IPS-NIHi7 (cell line): ENCODE measurements around the gene EVX1.

Experiments
- DNase-seq: peaks from one replicate; pipeline ENCODE4 v3.0.0; 2012; ENCODE audit warnings: mixed read lengths; ENCODE audit errors: extremely low spot score

EVX1 gene

GRCh38 chr7:27235387-27236311, 7.0 kb upstream of the EVX1 start:
- DNase-seq: peak; percentile 81

DNA sequence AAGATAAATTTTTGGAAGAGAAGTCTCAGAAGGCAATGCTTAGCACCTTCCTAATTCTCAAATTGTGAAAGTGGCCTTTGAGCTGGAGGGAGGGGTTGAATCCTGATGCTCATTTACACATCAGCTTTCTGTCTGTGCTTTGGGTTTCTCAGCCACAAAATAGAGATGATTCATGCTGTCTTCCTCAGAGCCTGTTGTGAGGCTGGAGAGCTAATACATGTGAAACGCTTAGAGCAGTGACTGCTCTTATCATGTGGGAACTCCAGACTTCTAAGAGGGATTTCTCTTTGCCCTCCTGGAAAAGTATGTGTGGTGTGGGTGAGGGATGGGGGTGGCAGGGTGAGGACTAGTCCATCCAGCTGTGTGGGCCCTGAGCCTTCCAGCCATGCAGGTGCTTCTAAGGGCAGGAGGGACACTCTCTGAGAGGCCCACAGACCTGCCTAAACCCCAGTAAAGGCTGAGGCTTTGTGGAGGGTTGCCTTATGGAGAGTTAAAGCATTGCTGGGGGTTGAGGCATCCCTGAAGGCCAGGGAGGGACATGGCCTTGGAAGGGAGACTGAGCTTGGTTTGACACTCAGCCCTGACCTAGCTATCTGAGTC, 4.8 kb upstream of the EVX1 start:
- DNase-seq: no peak

- DNase-seq: no peak
These were observed 3.6 kb upstream of the EVX1 start for GRCh38 chr7:27238979-27239386.

DNA sequence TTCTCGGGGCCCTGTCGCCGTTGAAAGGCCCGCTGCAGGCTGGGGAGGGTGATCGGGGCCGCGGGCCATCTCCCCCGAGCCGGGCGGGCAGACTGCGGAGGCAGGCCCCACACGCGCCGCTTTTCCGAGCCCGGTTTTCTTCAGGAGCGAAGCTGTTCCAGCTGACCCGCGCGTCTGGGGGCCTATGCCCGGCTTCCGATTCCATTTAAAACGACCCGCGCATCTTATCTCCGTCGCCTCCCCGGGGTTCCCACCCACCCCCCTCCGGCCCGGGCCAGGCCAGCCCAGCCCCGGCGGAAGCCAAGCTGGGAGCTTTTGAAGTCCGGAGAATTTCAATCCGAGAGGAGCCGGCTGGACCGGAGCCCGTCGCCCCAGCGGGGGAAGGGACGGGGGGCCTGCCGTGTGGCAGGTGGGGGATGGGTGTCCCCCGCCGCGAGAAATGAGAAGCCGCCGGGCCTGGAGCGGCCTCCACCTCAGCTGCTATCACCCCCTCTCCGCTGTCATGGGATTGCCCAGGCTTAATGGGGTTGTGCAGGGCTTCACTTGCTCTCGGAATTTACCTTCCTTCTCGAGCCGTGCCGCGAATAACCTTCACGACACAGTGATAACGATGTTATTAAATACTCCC, 3.1 kb upstream of the EVX1 start:
- peak; percentile 56 for DNase-seq

- no peak for DNase-seq
These were observed 2.4 kb upstream of the EVX1 start for GRCh38 chr7:27240015-27240731.

GRCh38 chr7:27241189-27242056, 1.2 kb upstream of the EVX1 start:
- no peak for DNase-seq

DNA sequence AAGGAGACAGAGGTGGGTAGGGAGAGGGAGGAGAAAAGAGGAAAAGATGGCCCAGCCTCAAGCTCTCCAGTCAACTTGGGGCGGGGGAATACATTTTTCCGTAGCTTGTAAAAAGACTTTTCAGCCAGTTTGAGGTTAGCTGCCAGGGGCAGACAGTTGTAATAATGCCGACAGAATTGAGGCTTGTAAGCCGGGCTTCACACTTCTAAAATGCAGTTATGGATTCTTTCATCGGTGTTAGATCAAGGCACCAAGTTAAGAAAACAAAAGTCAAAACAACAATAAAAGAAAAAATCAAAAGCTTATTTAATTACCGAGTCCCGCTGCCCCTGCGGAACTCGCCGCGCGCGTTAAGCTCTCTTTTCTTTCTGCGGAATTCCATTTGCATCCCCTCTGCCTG, 448 bp upstream of the EVX1 start:
- no peak for DNase-seq

DNA sequence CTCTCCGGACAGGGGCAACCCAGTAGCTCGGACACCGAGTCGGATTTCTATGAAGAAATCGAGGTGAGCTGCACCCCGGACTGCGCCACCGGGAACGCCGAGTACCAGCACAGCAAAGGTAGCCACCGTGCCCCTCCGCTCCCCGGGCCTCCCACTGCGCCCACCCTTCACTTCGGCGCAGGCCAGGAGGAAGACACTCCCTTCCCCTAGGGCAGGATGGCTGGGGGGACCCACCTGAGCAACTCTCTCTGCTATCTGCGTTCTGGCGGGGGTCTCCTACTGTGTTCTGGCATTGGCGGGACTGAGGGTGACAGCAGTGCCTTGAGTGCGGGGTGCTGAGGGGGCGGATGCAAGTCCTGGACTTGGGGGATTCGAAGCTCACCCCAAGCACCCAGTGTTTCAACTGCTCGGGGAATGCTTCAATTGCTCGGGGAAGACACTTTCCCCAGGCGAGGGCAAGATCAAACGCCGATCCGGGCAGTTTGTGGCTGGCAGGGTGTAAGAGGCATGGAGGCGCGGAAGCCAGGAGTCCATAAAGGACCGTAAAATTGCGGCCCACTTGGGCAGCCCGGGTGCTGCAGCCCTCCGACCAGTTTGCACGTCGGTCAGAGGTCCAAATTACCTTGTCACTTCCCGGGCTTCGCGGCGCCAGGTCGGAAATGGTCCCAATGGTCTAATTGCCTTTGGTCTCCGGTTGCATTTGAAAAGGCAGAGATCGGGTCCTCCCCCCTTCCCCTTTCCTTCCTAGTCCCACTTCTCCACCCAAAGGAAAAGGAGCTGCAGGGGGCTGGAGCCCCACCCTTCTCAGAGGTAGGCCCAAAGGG, 950 bp downstream of the EVX1 start:
- no peak for DNase-seq

DNA sequence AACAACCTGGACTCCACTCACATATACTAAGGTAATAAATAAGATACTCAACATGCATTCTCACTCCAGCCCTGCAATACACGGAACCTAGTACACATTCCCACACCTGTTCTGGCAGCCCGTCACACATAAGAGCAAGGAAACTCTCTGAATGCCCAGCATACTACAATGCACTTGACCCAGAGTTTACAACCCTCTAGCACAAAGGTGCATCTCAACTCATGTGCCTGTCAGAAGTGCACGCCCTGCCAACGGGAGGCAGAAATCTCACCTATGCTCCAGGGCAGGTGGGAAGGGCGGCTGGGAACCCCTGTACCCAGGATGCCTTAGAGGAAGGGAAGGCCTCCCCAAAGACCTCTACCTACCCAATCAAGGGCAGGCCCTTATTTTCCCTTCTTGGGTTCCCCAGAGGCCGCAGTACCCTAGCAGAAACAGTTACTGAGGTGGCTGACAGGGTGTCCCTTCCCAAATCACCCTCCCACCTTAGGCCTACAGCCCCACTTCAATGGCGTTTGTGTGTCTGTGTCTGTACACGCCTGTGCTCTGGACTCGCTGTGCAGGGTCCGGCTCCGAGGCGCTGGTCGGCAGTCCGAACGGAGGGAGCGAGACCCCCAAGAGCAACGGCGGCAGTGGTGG, 2.0 kb downstream of the EVX1 start:
- no peak for DNase-seq

DNA sequence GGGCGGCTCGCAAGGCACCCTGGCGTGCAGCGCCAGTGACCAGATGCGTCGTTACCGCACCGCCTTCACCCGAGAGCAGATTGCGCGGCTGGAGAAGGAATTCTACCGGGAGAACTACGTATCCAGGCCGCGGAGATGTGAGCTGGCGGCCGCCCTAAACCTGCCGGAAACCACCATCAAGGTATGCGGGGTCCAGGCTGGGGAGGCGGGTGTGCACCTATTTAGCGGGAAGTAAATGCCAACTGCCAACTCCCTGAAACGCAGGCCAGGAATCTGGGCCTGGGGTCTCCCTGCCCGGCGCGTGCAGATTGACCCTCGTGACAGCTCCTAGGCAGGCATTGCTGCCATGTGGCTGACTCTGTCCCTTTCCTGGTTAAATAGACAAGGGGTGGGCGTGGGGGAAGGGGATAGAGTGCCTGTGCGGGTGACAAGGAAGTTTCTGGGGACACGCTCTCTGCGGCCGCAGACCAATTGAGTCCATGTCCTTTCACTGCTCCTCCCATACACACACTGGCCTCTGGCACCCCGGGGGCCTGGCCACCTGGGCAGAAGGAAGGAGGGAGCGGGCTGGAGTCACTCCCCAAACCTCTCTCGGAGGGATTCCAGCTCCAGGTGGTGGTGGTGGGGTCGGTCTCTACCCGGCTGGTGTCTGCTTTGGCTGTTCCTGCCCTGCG, 2.7 kb downstream of the EVX1 start:
- DNase-seq: no peak

- no peak for DNase-seq
These were observed 3.4 kb downstream of the EVX1 start for GRCh38 chr7:27245798-27246691.

- no peak for DNase-seq
These were observed 4.4 kb downstream of the EVX1 start for GRCh38 chr7:27247000-27247399.

DNA sequence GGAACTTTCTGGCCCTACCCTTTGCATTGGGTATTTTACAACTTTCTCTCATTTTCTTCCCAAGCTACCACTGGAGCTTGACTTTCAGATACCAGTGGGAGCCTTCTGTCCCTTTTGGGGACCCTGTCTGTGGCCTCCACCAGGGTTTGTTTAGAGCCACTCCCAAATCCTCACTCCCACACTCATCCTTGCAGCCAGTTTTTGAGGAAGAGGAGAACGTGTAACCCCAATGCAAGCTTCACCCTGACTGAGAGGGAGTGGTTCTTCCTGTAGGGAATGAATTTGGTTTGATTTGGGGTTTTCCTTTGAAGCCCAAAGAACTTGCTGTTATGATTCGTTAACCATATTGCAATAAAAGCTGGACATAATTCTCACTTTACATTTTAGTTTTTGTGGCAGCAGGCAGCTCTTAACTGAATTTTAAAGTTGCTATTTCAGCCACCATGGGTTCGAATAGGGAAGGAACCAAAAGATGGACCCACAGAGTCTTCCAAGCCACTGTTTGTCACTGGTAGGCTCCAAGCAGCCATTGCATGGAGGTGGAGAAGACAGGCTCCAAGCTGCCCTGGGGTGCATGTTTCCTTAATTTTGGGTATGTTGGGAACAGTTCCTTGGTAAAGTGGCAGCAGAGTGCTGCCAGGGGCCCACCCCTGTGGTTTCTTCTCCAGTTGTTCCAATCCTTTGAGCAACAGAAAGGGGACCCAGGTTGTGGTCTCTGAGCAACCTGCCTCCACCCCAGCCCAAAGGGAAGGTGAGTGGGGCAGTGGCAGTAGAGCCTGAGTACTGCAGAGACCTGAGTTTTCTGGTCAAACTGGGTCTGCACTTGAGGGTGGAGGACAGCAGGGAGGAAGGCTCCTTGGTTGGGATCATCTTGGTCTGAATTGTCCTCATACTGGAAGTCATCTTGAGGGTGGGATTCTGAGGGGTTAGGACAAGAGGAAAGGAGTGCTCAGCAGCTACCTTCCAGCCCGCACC, 5.1 kb downstream of the EVX1 start:
- DNase-seq: no peak

DNA sequence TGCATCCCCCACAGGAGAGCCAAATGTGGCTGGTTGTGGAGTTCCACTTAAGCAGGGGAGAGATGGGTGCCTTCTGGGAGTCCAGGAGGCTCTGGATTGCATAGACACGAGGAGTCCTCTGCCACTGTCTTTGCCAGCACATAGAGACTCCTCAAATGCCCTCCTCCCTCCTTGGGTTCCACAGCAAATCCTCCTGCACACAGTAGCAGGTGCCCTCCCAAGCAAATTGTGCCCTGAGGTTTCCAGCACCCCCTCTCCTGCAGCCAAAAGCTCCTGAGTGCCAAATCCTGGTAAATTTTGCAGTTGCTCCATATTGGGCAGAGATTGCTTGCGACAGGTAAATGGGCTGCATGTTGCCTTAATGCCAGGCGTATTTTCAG, 5.8 kb downstream of the EVX1 start:
- no peak for DNase-seq

- DNase-seq: no peak
These were observed 6.5 kb downstream of the EVX1 start for GRCh38 chr7:27248911-27249723.
